ENCODE measurements around the gene PIK3R2.

The PIK3R2 gene

DNA sequence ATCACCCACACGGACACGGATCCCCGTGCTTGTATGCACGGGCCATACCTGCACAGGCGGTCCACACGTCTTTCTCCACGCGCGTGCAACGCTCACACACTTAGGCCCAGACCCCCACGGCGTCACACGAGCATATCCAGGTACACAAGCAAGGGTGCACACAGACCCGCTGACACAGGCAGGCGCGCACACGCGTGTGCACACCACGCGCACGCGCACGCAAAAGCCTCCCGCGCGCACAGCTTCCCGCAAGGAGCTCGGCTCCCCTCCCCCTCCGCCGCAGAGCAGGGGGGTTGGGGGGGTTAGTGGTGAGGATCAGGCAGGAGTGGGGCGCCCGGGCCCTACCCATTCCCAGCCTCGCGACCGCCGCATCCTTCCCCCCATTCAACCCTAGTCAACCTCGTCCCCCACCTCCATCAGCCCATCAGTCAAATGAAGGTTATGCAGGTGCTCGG, 50.5 kb downstream of the PIK3R2 start:
- Histone ChIP-seq H3K4me2 (ENCODE audit: low read length) (peak overlapping the region; percentile 86), H3K79me2 (ENCODE audit: insufficient read depth, low read length) (no peaks in the 10 kb centered on the region), H3K4me3 (ENCODE audit: low read depth, low read length, poor library complexity, severe bottlenecking) (peak overlapping the region; percentile 80), H3K9ac (ENCODE audit: low read length) (peak overlapping the region; percentile 71), H3K27me3 (ENCODE audit: insufficient read depth, low read length) (no peaks in the 10 kb centered on the region), H2AFZ (ENCODE audit: low read length) (no peak overlapping the region), H3K4me1 (ENCODE audit: insufficient read depth, low read length, severe bottlenecking) (peaks cover 26% of the 10 kb centered on the region), H3K27ac (ENCODE audit: low read depth, low read length, poor library complexity, severe bottlenecking) (peak overlapping the region; percentile 60), H3K9me3 (ENCODE audit: low read length) (no peaks in the 10 kb centered on the region), H3F3A (ENCODE audit: insufficient read depth, low read length) (no peaks in the 10 kb centered on the region), H4K20me1 (ENCODE audit: insufficient read depth, low read length) (no peaks in the 10 kb centered on the region), H3K36me3 (ENCODE audit: insufficient read depth, low read length) (peaks cover 36% of the 10 kb centered on the region), H3K9me2 (ENCODE audit: low read depth, low read length) (no peaks in the 10 kb centered on the region)
- TF ChIP-seq EZH2 (IDR thresholded peaks at IDR 0.05; ENCODE audit: borderline replicate concordance, low read length), result no peak
- TF ChIP-seq, protein P1, sequence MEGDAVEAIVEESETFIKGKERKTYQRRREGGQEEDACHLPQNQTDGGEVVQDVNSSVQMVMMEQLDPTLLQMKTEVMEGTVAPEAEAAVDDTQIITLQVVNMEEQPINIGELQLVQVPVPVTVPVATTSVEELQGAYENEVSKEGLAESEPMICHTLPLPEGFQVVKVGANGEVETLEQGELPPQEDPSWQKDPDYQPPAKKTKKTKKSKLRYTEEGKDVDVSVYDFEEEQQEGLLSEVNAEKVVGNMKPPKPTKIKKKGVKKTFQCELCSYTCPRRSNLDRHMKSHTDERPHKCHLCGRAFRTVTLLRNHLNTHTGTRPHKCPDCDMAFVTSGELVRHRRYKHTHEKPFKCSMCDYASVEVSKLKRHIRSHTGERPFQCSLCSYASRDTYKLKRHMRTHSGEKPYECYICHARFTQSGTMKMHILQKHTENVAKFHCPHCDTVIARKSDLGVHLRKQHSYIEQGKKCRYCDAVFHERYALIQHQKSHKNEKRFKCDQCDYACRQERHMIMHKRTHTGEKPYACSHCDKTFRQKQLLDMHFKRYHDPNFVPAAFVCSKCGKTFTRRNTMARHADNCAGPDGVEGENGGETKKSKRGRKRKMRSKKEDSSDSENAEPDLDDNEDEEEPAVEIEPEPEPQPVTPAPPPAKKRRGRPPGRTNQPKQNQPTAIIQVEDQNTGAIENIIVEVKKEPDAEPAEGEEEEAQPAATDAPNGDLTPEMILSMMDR (IDR thresholded peaks at IDR 0.05; ENCODE audit: low read length), result no peak

DNA sequence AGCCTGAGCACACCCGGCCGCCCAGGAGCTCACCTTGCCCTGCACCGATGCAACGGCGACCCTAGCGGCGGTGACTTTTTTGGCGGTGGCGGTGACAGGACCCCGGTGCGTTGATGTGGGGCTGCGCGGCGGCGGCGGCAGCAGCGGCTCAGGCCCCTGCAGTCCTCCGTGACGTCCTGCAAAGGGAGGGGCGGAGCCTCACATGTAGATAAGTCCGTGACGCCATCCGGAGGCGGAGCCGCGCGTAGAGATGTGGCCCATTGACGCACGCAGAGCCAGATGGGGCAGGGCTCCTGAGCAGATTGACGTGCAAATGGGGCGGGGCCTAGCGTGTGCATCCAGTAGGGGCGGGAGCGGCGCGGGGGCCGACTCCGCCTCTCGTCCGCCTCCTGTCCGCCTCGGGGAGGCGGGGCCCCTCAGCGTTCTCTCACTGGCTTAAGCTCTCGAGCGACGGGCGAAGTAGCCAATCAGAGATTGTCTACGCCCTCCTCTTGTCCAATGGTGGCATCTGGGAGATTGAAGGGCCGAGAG, 51.0 kb downstream of the PIK3R2 start, which contains the start of gene RAB3A:
RAB3A (minus strand) TSS at position 180 of the 531 bp plus-strand sequence. CDS start 1,302 bp downstream, outside the sequence.
- peak within 1 kb of the TSS; percentile 81 for H3K4me3 ChIP-seq (ENCODE audit: low read depth, low read length, poor library complexity, severe bottlenecking)
- peaks cover 31% of the 10 kb centered on the region for H3K36me3 ChIP-seq (ENCODE audit: insufficient read depth, low read length)
- H3K27me3 ChIP-seq (ENCODE audit: insufficient read depth, low read length), result no peaks in the 10 kb centered on the region
- no peak within 1 kb of the TSS for H2AFZ ChIP-seq (ENCODE audit: low read length)
- no peaks in the 10 kb centered on the region for H3K9me2 ChIP-seq (ENCODE audit: low read depth, low read length)
- H3K79me2 ChIP-seq (ENCODE audit: insufficient read depth, low read length), result no peaks in the 10 kb centered on the region
- TF ChIP-seq EZH2 (IDR thresholded peaks at IDR 0.05; ENCODE audit: borderline replicate concordance, low read length), result no peak
- TF ChIP-seq, protein P1 (IDR thresholded peaks at IDR 0.05; ENCODE audit: low read length), result no peak
- H4K20me1 ChIP-seq (ENCODE audit: insufficient read depth, low read length), result no peaks in the 10 kb centered on the region
- peaks cover 26% of the 10 kb centered on the region for H3K4me1 ChIP-seq (ENCODE audit: insufficient read depth, low read length, severe bottlenecking)
- H3K27ac ChIP-seq (ENCODE audit: low read depth, low read length, poor library complexity, severe bottlenecking), result peak within 1 kb of the TSS; percentile 72
- no peaks in the 10 kb centered on the region for H3F3A ChIP-seq (ENCODE audit: insufficient read depth, low read length)
- peak within 1 kb of the TSS; percentile 91 for H3K9ac ChIP-seq (ENCODE audit: low read length)
- no peaks in the 10 kb centered on the region for H3K9me3 ChIP-seq (ENCODE audit: low read length)
- H3K4me2 ChIP-seq (ENCODE audit: low read length), result peak within 1 kb of the TSS; percentile 86

DNA sequence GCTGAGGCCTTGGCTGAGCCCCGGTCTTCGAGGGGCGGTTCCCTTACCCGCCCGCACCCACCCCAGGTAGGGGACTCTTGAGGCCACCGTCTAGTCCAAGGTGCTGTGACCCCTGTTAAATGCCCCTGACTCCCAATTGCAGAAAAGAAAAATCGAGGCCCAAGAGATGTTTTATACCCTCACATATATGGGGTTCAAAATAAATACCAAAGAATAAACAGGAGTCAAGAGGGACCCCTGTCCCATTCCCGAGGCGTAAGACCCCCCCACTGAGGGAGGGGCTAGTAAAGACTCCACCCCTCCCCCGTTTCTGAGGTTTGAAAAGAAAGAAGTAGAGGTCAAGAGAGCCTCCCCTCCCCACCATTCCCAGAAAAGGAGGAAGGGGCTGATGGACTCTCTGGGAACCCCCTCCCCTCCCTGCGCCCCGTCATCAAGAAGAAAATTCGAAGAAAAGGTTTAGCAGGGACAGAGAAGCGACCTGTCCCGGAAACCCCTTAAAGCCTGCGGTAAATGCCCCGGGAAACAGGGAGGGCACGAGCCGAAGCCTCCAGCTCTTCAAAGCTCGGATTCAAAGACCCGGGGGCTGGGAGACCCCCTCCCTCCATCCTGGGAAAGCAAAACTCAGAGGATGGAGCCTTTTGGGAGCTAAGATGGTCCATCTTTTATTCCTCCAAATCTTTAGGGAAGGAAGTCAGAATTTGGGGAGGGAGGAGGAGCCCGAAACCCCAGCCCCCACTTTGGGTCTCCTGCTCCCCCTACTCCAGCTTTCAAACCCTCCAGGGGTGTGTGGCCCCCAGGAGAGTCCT, 51.6 kb downstream of the PIK3R2 start:
- Histone ChIP-seq H3K79me2 (ENCODE audit: insufficient read depth, low read length) (no peaks in the 10 kb centered on the region), H3F3A (ENCODE audit: insufficient read depth, low read length) (no peaks in the 10 kb centered on the region), H3K9ac (ENCODE audit: low read length) (peak overlapping the region; percentile 91), H3K27me3 (ENCODE audit: insufficient read depth, low read length) (no peaks in the 10 kb centered on the region), H3K9me2 (ENCODE audit: low read depth, low read length) (no peaks in the 10 kb centered on the region), H3K36me3 (ENCODE audit: insufficient read depth, low read length) (peaks cover 25% of the 10 kb centered on the region), H3K4me2 (ENCODE audit: low read length) (peak overlapping the region; percentile 76), H2AFZ (ENCODE audit: low read length) (no peak overlapping the region), H4K20me1 (ENCODE audit: insufficient read depth, low read length) (no peaks in the 10 kb centered on the region), H3K27ac (ENCODE audit: low read depth, low read length, poor library complexity, severe bottlenecking) (peak overlapping the region; percentile 72), H3K4me3 (ENCODE audit: low read depth, low read length, poor library complexity, severe bottlenecking) (peak overlapping the region; percentile 81), H3K9me3 (ENCODE audit: low read length) (no peaks in the 10 kb centered on the region), H3K4me1 (ENCODE audit: insufficient read depth, low read length, severe bottlenecking) (peaks cover 26% of the 10 kb centered on the region)
- TF ChIP-seq, protein P1 (IDR thresholded peaks at IDR 0.05; ENCODE audit: low read length), result no peak
- no peak for TF ChIP-seq EZH2 (IDR thresholded peaks at IDR 0.05; ENCODE audit: borderline replicate concordance, low read length)

Data from OCI-LY1 (cell line).